LHCN-M2 (cell line): ENCODE results near the gene GSDME. TPM values are rescaled to one million over a fixed set of nuclear protein-coding genes. Genes with fewer than 3 reads are reported as not detected.

Experiments used
- DNase-seq: peaks from one replicate; pipeline ENCODE4 v3.0.0-alpha.2; 2012; ENCODE audit warnings: low read depth
- total RNA-seq: library from RNA; depleted of rRNA; stranded (reverse); fragments of >200 nt; gene quantifications from 2 replicates; pipeline ENCODE4 v1.2.3, GENCODE V29; 2014

The GSDME gene
- total RNA-seq, 1 experiment from 2014 or later = 51.6 TPM

DNA sequence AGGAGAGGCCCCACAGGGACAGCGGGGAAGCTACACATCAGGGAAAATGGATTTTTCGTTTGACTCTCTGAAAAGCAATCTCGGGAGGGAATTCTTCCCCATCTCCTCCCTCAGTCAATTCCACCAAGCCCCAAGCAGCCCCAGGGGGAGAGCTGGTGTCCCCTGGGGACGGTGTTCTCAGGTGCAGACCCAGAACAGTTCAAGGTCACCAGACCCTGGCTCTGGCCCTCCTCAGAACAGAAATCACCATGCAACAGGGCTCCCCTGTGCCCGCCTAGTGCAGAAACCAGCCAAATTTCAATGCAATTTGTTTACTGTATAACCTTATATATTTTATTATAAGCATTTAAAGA, 34.1 kb downstream of the GSDME start:
- DNase-seq = no peak

DNA sequence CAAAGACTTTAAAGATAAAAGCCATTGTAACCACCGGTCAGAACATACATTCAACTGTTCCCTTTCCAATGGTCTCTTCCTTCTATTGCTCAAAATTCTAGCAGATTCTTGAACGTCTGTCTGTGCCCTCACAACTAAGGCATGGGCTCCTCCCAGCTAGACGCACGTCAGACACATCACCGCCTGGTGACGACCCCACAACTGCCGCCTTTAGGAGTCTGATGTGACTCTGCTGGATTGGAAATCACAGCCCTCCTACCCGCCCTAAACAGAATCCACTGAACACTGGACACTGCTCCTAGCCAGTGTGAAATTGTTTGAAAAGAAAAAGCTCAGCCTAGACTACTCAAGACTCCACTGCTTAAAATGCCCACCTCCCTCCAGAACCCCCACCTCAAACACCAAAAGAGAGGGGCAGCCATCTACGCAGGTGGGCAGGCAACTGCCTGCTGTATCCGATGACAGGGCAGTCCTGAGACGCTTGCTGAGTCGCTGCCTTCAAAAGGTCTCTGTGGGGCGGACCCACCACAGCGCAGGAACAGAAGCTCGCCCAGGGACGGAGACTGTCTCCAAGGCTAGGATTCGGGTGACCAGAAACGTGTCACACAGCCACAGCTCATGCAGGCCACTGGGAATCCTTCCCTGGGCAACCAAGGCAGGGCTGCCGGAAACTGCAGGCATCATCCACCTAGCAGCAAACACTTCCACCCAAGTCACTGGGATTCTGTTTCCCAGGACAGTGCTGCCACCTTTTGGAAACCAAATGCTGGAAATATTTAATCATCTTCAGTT, 34.7 kb downstream of the GSDME start:
- peak; percentile 49 for DNase-seq

DNA sequence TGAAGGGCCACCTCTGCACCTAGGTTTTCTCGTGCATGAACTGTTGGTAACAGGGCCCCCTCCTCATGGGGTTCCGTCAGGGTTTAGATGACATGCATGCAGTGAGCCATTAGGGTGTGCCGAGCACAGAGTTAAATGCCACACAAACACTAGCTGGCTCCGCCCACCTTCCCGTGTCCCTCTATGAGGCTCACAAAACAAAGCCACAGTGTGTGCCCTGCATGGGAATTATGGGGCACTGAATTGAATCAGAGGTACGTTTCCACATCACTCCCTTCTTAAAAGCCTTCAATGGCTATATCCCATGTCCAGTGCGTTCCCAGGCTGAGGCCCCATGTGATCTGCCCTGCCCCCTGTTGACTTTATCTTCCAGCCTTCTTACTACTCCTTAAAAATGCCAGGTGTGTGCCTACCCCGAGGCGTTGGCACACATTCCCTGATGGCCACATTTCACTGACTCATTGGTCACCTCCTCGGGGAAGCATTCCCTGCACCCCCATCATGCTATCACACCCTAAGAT, 35.7 kb downstream of the GSDME start:
- no peak for DNase-seq

DNA sequence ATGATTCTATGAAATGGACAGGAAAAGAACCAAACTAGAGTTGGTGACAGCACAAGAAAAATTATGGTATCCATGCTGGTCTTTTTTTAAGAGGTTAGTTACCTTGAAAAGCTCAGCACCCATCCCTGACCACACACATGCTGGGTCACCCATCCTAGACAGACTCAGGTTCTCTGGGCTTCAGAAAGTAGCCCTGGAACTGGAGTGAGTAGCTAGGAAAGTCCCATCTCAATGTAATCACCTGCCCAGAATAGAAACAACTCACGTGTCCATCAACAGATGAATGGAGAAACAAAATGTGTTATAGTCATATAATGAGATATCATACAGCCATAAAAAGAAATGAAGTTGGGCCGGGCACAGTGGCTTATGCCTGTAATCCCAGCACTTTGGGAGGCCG, 37.0 kb downstream of the GSDME start:
- no peak for DNase-seq

DNA sequence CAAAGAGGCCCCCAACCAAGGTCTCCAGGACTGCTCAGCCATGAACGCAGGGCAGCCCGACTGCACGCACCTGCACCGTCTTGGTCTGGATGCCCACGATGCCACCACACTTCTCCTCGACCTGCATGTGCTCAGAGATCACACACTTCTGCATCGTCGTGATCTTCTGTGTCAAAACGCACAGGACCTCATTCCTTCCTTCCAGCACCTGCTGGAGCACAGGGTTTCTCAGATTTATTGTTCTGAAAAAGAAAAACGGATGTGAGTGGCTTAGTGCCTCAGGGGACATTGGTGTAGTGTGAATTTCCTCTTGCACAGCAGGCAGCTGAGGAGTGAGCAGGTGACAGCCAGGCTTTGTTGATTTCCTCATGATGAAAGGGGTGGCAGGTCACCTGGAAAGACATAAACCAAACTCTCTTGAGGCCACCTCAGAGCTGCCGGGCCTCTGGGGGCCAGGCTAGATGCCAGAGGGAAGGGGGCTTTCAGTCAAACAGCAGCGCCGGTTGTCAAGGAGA, 38.2 kb downstream of the GSDME start:
- no peak for DNase-seq

DNA sequence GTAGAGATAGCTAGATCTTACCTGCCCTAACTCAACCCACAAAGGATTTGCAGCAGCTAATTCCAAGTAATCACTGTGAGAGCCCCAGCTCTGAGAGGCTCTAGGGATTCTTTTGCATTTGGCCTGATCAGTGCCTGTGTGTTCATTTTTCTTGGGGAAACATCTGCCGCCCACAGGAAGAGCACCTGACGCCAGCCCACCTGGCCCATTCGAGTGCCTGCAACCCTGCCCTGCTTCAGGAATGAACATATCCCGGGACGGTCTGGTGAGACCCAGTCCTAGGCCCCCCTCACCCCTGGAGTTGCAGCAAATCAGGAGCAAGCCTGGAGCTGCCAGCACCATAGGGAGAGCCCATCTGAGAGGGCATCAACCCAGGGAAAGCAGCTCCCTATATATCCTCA, 38.8 kb downstream of the GSDME start:
- no peak for DNase-seq

DNA sequence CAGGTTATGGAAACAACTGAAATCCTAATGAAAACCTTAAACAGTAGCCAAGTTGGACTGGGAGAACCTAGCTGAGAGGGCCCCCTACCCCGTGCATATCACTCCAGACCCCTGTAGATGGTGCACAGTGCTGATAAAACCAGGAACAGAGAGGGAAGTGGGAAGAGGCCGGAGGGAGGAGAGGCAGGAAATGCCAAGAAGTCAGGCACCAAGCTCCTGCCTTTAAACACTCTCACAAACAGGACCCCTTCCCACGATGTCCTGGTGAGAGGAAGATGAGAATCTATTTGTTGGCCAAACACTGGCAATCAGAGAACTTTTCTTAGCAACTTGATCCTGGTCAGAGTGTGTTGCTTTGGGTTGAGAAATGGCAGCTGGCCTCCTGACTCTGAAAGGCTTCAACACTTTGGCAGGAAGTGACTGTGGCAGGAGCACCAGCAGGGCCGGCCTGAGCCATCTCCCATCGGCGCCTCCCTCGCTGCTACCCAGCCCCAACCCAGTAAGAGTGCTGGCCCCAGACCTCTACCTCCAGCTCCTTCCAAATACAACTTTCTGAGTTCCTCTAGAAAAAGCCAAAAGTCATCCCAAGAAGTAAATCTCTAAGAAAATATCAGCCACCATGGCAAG, 39.5 kb downstream of the GSDME start:
- DNase-seq = no peak

DNA sequence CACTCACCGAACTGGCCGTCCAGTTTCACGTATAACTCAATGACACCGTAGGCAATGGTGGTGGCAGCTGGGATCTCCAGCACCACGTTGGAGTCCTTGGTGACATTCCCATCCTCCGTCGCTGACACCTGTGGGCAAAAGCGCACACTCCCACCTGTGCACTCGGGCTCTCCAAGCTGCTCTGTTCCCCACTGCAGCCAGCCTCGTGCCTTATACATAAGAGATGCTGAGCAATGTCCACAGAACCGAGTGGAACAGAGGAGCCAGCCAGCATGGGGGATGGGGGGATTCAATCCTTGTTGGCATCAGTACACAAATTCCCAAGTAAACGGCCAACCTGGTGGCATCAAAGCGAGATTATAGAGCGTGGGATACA, 40.0 kb downstream of the GSDME start:
- no peak for DNase-seq

DNA sequence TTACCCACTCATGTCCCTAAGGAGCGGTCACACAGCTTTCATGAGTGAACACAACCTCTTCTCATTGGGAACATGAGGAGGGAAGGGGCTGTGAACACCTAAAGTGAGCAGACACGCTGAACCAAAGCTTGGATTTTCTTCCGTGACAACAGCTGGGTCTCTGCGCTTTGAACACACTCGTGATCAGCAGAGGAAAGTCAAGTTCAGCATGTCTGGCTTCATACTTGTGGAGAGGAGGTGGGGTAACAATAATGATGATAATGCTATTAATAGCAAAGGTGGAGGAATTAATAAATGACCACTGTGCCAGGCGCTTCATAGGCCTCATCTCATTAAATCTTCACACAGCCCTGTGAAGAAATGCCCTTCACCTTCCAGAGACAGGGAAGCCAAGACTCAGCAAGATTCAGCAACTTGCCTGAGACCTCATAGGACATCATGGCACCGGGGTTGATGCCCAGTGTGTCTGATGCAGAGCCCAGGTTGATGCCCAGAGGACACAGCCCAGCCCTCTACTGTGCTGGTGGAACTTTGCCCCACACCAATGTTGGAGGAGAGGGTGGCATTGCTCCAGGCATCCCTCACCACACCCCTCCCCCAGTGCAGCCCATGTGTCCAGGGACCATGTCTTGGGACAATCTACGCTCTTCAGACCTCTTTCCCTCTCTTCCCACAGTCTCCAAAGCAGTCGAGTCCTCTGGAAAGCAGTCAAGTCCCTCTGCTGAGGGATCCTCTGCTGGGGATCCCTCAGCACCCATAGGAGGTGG, 40.6 kb downstream of the GSDME start:
- DNase-seq = no peak

DNA sequence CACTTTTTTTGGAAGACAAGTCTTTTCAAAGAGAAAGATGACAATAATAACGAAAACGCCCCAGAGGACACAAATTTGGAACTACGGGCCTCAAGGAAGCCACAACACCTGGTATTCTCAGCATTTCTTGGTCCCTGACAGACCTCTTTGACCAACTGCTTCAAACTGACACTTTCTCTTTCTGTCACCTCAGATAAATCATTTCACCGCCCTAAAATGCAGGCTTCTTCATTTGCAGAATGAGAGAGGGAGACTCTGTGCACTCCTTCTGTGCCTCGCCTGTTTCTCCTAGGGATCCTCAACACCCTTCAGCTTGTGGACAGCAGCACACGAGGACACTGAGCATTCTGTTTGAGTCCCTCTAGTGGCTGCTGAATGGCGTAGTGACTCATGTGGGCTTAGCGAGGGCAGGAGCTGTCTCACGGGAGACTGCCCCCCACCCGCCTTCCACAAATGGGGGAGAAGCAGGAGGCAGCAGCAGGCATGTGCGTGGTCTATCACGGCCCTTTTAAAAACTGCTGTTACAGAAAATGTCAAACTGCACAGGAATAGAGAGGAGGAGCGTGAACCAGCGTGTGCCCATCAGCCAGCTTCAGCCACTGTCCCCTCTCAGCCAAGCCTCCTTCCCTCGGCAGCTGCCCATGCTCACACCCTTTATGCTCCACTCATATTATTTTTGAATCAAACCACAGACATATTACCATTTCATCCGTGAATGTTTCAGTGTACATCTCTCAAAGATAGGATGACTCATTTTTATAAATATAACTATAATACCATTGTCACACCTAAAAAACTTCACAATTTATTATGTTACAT, 41.4 kb downstream of the GSDME start:
- DNase-seq = peak; percentile 82

DNA sequence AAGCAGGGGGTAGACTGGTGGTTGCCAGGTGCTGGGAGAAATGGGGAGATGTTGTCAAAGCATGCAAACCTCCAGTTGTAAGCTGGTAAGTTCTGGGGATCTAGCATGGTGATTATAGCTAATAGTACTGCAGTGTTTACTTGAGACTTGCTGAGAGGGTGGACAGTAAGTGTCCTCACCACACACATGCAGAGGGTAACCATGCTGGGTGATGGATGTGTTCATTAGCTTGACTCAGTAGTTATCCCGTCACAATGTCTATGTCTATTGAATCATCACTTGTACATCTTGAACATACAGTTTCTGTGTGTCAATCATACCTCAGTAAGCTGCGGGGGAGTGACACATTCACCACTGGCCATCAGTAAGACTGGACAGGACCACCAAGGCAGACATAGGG, 42.1 kb downstream of the GSDME start:
- DNase-seq = no peak

DNA sequence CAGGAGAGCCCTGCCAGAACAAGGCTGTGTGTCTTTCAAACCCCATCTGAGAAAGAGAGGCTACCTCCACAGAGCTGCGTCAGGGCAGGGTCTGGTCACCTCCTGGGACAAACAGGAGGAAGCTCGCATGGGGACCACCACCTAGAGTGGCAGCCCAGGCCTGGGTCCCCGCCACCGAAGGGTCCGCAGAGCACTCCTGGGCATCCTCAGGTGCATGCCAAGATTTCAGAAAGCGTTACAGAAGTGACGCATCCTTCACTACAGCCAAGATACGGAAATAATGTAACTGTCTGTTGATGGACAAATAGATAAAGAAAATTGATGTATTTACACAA, 42.6 kb downstream of the GSDME start:
- DNase-seq = no peak

DNA sequence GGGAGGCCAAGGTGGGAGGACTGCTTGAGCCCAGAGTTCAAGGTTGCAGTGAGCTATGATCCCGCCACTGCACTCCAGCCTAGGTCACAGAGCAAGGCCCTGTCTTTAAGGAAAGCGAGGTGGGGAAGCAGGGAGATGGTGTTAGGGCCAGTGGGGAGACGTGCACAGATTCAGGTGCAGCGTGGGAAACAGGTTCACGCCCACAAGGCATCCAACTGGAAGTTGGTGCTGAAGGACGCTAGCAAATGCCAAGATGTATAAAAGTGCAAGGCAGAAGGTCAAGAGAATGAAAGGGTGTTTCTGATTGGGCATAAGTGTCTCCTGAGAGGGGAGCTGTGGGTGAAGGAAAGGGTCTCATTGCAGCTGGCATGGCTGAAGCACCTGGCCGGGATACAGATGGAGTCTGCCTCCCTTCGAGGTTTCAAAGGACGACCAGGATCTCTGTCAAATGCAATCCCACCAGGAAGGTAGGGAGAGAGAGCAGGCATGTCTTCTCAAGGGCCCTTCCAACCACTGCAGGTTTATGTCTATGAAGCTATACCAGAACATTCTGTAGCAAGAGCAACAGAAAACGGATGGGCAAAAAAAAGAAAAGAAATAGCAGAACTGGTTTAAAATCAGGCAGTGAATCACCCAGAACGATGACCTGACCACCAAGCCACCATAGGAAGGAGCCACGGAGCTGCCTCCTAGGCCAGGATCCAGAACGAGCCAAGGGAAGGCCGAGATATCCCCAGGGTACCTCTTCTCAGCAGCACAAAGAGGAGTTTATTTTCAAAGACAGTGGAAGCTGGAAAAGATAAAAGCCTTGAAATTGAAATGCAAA, 43.2 kb downstream of the GSDME start:
- no peak for DNase-seq

DNA sequence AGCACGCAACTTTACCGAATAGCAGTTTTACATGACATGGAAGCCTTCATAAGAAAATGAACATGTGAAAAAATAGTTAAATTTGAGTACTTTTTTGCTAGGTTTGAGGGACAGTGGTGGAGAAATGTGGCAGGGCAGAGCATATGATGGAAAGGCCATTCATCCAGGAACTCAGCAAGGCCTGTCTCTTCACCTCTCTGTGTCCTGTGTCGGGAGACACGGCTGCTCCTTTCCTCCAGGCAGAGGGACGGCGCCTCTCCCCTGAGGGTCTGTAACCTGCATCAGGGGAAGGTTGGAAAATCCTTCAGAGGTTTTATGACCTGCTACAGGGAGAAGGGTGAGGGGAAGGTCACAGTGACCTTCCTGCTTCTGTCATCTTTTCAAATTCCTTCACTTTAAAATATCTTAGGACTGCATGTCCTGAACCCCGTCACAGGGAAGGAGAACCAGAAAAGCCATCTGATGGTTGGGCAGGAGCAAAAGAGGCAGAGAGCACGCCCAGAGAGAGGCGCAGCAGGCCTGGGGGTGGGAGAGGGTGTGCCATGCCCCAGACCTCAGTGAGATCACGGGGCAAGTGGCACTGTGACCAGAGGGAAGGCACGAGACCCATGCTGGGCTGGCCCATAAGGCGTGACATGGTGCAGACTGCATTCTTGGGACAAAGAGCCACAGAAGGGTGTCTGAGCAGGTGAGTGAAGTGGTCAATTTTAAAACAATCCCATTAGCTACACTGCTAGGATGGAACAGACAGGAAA, 44.0 kb downstream of the GSDME start:
- no peak for DNase-seq

DNA sequence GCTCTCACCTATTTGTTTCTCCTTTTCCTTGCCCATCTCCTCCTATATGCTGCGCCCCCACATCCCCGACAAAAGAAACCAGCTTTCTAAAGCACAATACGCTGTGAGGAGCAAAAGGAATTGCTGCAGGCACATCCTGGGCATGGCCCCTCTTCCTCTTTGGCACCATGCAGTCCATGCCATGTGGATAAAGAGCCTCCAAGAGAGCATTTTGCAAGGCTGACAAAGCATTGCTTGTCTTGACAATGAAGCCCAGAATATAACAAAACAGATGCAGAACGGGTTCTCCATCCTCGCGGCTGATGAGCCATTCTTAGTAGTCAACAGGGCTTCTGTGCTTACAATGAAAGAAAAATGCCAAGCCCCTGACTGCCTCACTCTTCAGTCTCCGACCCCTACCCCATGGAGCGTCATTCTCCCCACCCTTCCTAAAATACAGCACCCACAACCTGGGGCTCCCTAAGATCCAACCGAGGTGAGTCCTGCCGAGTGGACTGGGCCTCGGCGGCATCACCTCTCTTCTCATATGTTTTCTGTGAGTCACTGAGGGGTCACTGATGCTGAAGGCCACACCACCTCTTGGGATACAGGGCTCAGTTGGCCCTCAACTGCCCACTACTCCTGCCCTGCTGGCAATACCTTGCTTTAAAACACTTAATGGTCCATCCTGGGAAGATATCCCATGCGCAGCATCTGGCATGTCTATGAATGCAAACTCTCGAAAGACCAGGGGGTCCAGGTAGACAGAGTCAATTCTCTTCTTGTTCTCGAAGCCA, 47.5 kb downstream of the GSDME start:
- no peak for DNase-seq

DNA sequence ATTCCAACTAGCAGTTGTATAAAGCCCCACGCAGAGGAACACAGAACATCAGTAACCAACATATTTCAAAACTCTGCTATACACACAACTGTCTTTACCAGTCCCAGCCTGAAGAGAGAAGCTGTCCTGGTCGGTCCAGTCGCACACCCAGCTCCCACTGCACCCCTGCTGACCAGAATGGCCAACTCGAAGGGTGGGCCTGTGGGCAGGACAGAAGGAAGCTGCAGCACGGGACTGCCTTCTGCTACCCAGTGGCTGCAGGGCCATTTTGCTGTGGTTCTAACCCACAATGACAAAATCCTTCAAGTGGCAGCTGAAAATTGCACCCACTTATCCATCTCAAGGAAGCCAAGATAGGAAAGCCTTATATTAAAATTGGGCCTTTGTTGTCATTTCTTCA, 48.2 kb downstream of the GSDME start:
- no peak for DNase-seq

DNA sequence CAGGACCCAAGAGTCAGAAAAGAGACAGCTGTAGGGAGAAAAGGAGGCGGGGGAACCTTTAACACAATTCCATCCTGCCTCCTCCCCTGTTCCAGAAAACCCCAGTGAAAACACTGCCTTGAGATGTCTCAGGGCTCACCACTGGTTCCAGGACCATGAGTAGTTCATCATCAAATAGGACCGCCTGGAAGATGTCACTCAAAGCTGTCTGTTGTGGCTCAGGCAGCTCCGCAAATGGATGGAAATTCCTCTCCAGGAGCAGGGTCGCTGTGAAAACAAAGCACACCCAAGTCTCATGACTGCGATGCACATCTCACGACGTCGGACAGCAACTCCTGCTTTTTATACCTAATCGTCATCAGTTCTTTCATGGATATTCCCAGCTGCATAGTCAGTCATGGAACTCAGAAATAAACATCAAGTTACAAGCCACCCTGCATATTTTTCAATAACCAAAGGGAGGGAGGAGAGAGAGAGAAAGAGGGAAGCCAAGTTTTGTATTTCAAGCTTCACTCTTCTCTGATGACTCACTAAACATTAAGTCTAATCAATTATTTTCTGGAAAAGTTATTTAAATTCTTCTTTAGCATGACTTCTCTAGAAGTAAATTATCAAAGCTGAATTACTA, 49.2 kb downstream of the GSDME start:
- no peak for DNase-seq
